ENCODE measurements around the gene CUL4B.
"Not testable (repeated sequence)": the region's sequence is repeated elsewhere in the genome, so short reads cannot be mapped to it uniquely, and the experiment has no call there.

CUL4B gene

GRCh38 chrX:120560842-120561633 lies at the start of gene CUL4B:
TSS of gene CUL4B (minus strand) at chrX:120560962. CDS start at chrX:120560638, 324 bp downstream.
- peak; percentile 94 to 97 (median 95) for DNase-seq

GRCh38 chrX:120604361-120604782 lies 43.6 kb upstream of the CUL4B start:
- peak; percentile 15 to 69 (median 50) for DNase-seq

- DNase-seq, result peak; percentile 87 to 97 (median 96)
Observed at GRCh38 chrX:120603707-120604360, 43.1 kb upstream of the CUL4B start, which contains the start of gene MCTS1. TSS of gene MCTS1 (plus strand) at chrX:120604101. CDS start at chrX:120604237, 136 bp downstream.

- DNase-seq, result no peak
Observed at GRCh38 chrX:120585702-120586101, 24.9 kb upstream of the CUL4B start.

GRCh38 chrX:120575379-120576114 lies 14.8 kb upstream of the CUL4B start:
- no peak for DNase-seq

GRCh38 chrX:120573806-120574205 lies 13.0 kb upstream of the CUL4B start:
- DNase-seq, result not testable (repeated sequence)

- no peak for DNase-seq
Observed at GRCh38 chrX:120570011-120570600, 9.3 kb upstream of the CUL4B start.

GRCh38 chrX:120568609-120569008 lies 7.8 kb upstream of the CUL4B start:
- DNase-seq, result no peak

- DNase-seq, result no peak
Observed at GRCh38 chrX:120568035-120568434, 7.3 kb upstream of the CUL4B start.

- no peak for DNase-seq
Observed at GRCh38 chrX:120566817-120567216, 6.1 kb upstream of the CUL4B start.

GRCh38 chrX:120564925-120565324 lies 4.2 kb upstream of the CUL4B start:
- no peak for DNase-seq

GRCh38 chrX:120562569-120562926 lies 1.8 kb upstream of the CUL4B start:
- DNase-seq, result no peak

- no peak for DNase-seq
Observed at GRCh38 chrX:120561634-120562568, 1.1 kb upstream of the CUL4B start.

GRCh38 chrX:120560405-120560841 lies 339 bp downstream of the CUL4B start:
- DNase-seq, result peak in 1 of 3 experiments; percentile 81

GRCh38 chrX:120559804-120560203 lies 958 bp downstream of the CUL4B start:
- DNase-seq, result peak in 2 of 3 experiments; percentile 18 to 48

- DNase-seq, result no peak
Observed at GRCh38 chrX:120556251-120556650, 4.5 kb downstream of the CUL4B start.

- no peak for DNase-seq
Observed at GRCh38 chrX:120549483-120550452, 11.0 kb downstream of the CUL4B start.

GRCh38 chrX:120536061-120536460 lies 24.7 kb downstream of the CUL4B start:
- DNase-seq, result no peak

GRCh38 chrX:120534413-120535205 lies 26.2 kb downstream of the CUL4B start:
- no peak for DNase-seq

GRCh38 chrX:120522820-120523219 lies 37.9 kb downstream of the CUL4B start:
- DNase-seq, result no peak
